Measurements from ENCODE around the gene NMRAL1. TPM values are rescaled to one million over a fixed set of nuclear protein-coding genes. Genes with fewer than 3 reads are reported as not detected.

The NMRAL1 gene
- total RNA-seq, 4 donors from 2014 or later: 41.5 to 74.5 (median 58.1) TPM

DNA sequence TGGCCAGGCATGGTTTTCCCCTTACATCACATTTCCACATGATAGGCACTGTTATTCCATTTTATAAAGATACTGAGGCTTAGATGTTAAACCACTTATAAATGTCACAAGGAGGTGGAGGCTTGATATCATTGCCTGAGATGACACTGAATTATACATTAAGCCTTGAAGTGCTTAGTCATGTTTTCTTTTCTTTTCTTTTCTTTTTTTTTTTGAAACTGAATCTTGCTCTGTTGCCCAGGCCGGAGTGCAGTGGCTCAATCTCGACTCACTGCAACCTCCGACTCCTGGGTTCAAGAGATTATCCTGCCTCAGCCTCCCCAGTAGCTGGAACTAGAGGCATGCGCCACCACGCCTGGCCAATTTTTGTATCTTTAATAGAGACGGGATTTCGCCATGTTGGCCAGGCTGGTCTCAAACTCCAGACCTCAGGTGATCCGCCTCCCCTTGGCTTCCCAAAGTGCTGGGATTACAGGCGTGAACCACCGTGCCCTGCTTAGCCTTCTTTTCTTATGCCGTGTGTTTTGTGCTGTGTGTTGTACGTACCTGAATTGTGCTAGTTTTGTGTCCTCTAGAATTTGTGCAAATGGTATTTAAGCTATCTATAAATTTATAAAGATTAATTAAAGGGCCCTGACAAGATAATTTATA lies 47.6 kb downstream of the NMRAL1 start:
- no peak for DNase-seq
- Histone ChIP-seq H3K27me3 (no peaks in the 10 kb centered on the region), H3K36me3 (peaks cover 0 to 14% (median 0%) of the 10 kb centered on the region in 3 donors), H3K4me3 (peak overlapping the region; percentile 64 to 85 (median 78)), H3K9me3 (no peaks in the 10 kb centered on the region), H3K27ac (peak overlapping the region in 3 of 4 donors; percentile 92 to 98 (median 94)), H3K4me1 (peaks cover 0 to 20% (median 6%) of the 10 kb centered on the region in 4 donors)
- no peak for TF ChIP-seq POLR2A (IDR thresholded peaks at IDR 0.05)
- TF ChIP-seq, protein P1, sequence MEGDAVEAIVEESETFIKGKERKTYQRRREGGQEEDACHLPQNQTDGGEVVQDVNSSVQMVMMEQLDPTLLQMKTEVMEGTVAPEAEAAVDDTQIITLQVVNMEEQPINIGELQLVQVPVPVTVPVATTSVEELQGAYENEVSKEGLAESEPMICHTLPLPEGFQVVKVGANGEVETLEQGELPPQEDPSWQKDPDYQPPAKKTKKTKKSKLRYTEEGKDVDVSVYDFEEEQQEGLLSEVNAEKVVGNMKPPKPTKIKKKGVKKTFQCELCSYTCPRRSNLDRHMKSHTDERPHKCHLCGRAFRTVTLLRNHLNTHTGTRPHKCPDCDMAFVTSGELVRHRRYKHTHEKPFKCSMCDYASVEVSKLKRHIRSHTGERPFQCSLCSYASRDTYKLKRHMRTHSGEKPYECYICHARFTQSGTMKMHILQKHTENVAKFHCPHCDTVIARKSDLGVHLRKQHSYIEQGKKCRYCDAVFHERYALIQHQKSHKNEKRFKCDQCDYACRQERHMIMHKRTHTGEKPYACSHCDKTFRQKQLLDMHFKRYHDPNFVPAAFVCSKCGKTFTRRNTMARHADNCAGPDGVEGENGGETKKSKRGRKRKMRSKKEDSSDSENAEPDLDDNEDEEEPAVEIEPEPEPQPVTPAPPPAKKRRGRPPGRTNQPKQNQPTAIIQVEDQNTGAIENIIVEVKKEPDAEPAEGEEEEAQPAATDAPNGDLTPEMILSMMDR (IDR thresholded peaks at IDR 0.05): no peak

DNA sequence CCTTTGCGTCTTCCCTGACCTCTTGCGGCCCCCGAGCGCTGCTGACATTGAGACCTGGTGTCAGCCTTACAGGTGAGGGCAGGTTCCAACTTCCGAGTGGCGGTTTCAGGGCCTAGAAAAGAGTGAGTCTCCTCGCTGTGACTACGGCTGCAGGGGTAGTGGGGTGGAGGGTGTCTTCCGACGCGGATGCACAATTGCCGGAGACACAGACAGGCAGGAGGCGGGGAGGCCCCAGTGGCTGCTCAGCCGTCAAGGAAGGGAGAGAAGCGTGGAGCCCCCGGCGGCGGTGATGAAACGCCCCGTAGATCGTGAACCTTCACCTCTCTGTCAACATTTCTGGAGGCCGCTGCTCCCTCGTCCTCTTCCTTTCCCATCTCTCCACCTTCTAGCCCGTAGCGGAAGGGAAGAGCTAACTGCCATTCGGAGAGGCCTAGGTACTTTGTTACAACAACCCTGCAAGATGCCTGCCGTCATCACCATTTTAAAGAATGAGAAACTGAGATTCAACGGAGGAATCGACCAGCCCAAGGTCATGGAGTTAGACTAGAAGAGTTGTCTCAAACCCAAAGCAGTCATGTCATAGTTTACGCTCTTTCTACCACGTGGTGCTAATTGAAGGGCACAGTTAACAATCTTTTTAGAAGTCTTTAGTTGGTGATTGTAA lies 48.3 kb downstream of the NMRAL1 start:
- DNase-seq: no peak
- peak overlapping the region; percentile 92 to 98 (median 95) for H3K27ac ChIP-seq
- TF ChIP-seq POLR2A (IDR thresholded peaks at IDR 0.05): no peak
- TF ChIP-seq, protein P1 (IDR thresholded peaks at IDR 0.05): no peak
- no peaks in the 10 kb centered on the region for H3K27me3 ChIP-seq
- H3K9me3 ChIP-seq: no peaks in the 10 kb centered on the region
- peaks cover 0 to 7% (median 0%) of the 10 kb centered on the region in 3 donors for H3K36me3 ChIP-seq
- H3K4me3 ChIP-seq: peak overlapping the region; percentile 64 to 85 (median 78)
- H3K4me1 ChIP-seq: peaks cover 0 to 20% (median 6%) of the 10 kb centered on the region in 4 donors

DNA sequence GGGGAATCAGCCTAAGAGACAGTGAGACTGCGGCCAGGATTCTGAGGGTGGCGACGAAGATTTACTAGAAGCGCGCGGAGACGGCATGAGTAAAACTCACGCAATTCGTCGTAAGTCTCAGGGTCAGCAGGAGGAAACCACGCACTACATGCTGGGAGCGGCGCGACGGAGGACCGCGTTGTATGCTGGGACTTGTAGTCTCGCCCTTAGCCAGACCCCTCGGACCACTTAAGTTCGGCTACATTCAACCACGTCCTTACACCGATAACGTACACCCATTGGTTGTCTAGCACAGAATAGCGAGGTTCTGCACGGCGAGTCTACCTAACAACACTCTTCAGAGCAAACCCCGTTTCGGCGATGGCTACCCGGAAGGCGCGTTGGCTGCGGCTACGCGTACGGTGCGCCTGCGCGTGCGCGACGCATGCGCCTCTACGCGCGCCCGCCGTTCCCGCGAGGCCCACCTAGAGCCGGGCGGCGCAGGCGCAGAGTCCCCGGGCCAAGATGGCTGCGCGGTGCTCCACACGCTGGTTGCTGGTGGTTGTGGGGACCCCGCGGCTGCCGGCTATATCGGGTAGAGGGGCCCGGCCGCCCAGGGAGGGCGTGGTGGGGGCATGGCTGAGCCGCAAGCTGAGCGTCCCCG lies 48.9 kb downstream of the NMRAL1 start, which contains the start of gene DNAJA3:
Gene DNAJA3, plus strand, starts transcription at position 491 of the 643 bp plus-strand sequence. Its CDS starts 14 bp downstream, at position 505.
- H3K4me1 ChIP-seq: peaks cover 0 to 20% (median 6%) of the 10 kb centered on the region in 4 donors
- peak; percentile 88 to 96 (median 92) for DNase-seq
- TF ChIP-seq, protein P1 (IDR thresholded peaks at IDR 0.05): peak in 3 of 6 experiments; percentile 5 to 21 (median 15)
- TF ChIP-seq POLR2A (IDR thresholded peaks at IDR 0.05): peak; percentile 58 to 76
- H3K4me3 ChIP-seq: peak within 1 kb of the TSS; percentile 64 to 85 (median 78)
- no peaks in the 10 kb centered on the region for H3K27me3 ChIP-seq
- no peaks in the 10 kb centered on the region for H3K9me3 ChIP-seq
- peaks cover 0 to 6% (median 0%) of the 10 kb centered on the region in 3 donors for H3K36me3 ChIP-seq
- H3K27ac ChIP-seq: peak within 1 kb of the TSS; percentile 92 to 98 (median 95)

DNA sequence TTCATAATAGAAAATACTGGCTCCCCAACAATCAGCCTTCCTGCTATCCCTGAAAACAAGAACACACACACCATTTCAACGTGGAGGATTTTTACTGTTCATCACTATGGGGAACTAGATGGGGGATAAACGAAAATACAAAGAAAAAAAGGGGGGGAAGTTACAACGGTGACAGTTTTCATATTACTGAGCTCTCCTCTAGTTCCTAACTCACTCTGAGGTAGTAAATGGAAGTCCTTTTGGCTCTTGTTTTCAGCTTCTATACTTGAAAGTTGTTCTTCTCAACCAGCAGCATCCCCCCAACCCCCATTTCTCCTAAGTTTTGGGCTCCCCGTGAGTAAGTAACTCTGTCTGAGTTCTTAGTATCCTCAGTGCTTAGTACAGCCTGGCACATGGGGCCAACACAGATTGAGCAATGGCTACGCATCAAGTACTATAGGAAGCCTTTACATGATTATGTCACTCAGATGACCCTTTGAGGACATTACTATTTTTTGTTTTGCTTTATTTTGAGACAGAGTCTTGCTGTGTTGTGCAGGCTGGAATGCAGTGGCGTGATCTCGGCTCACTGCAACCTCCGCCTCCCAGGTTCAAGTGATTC lies 53.8 kb downstream of the NMRAL1 start:
- Histone ChIP-seq H3K9me3 (no peaks in the 10 kb centered on the region), H3K27me3 (no peaks in the 10 kb centered on the region), H3K4me1 (peaks cover 0 to 10% (median 2%) of the 10 kb centered on the region in 4 donors), H3K27ac (peak overlapping the region in 2 of 4 donors; percentile 4 to 17), H3K36me3 (no peaks in the 10 kb centered on the region), H3K4me3 (no peak overlapping the region)
- no peak for TF ChIP-seq POLR2A (IDR thresholded peaks at IDR 0.05)
- TF ChIP-seq, protein P1 (IDR thresholded peaks at IDR 0.05): no peak
- DNase-seq: no peak

DNA sequence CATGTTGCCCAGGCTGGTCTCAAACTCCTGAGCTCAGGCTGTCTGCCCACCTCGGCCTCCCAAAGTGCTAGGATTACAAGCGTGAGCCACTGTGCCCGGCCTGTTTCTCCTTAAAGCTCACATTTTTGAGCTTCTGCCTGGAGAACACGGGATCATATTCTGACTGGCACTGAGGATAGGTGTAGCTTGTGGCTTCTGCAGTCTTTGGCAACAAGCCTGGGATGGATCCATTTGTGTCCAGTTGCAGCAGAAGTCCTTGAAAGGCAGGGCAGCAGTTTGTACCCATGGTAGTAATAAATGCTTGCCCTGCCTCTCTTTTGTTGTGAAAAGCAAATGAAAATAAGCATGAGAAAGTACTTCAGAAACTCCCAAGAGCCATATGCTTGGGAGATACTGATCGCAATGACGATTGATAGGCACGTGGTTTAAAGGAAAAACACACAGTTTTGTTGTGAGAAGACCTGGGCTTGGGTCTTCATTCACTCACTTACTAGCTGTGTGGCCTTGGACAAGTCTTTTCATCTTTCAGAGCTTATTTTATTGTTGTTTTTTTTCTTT lies 54.9 kb downstream of the NMRAL1 start:
- Histone ChIP-seq H3K27me3 (no peaks in the 10 kb centered on the region), H3K9me3 (no peaks in the 10 kb centered on the region), H3K4me3 (no peak overlapping the region), H3K36me3 (no peaks in the 10 kb centered on the region), H3K4me1 (peaks cover 0 to 14% (median 7%) of the 10 kb centered on the region in 4 donors), H3K27ac (no peak overlapping the region)
- no peak for DNase-seq
- TF ChIP-seq, protein P1 (IDR thresholded peaks at IDR 0.05): no peak
- no peak for TF ChIP-seq POLR2A (IDR thresholded peaks at IDR 0.05)

Data from Peyer's patch (tissue), 4 donors.